Stimulated activated CD8-positive, alpha-beta memory T cell treated with anti-CD3 and anti-CD28 coated beads, Interleukin-15, amount 100 ng/mL, for 4 hours (primary cell): ENCODE results near the gene MICAL3.
A peak's percentile ranks its signal among the peaks of the same experiment; 100 is the strongest.

Experiments used
- DNase-seq, 2 donors: peaks; one replicate each; pipeline ENCODE4 v3.0.0-alpha.2; 2020; ENCODE audit warnings: low read depth in 2 of 2

MICAL3 gene

DNA sequence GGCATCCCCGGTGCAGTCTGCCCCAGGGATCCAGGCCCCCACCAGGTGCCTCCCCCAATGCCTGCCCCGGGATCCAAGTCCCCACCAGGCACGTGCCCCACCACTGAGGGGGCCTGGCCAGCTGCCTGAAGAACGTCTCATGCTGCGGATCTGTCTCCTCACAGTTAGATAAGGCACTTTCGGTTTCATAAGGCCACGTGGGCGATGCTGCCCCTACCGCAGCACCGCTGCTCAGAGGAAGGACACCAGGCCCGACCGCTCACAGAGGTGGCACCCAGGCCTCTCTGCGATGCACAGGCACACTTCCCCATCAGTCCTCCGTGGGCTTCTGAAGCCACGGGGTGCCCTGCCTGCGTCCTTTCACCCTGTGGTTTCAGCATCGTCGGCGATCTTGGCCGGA is 182.0 kb downstream of the MICAL3 start:
- DNase-seq = peak; percentile 10 to 21

DNA sequence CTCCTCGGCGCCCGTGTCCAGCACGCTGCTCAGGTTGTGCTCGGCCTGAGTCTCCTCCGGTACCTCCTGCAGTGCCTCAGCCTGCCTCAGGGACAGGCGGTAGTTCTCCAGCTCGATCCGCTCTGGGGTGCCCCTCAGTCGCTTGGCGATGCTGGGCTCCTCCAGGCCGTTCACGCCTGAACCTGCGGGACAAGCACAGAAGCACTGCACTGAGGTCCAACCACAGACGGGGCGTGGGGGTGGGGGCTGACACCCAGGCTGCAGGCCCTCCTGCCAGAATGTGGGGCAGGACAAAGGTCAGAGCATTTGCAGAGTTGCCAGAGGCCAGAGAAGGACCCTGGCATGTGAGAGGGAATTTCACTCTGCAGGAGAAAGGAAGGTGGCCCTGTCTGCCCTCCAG is 182.5 kb downstream of the MICAL3 start:
- DNase-seq = no peak

DNA sequence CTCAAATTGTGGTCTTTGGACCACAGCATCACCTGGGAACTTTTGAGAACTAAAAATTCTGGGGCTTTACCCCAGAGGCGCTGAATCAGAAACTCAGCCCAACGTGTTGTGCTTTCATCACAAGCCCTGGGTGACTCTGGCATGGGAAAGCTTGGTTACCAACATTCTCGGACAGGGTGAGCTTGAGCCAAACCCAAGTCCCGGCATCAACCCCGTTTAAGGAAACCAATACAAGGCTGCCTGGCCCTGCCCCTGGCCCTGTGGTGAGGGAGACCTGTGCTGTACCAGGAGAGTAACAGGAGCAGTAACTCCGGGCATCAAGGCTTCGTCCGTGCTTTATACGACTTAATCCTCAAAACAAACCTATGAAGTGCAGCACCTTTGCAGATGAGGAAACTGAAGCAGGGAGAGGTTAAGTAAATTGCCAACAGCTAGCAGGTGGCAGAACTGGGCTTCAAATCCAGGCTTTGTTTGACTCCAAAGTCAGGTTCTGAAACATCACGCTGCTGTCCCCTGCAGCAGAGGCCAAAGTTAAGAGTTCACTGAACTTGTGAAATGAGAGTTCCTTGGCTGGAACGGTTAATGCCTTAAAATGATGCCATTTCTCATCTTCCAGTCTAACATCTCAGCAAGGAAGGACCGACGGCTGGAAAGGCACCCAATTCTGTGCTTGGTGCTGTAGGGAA is 186.0 kb downstream of the MICAL3 start:
- no peak for DNase-seq

- DNase-seq = no peak
Observed at GRCh38 chr22:17836992-17837742, 187.2 kb downstream of the MICAL3 start.

- no peak for DNase-seq
Observed at GRCh38 chr22:17835256-17835655, 189.1 kb downstream of the MICAL3 start.

DNA sequence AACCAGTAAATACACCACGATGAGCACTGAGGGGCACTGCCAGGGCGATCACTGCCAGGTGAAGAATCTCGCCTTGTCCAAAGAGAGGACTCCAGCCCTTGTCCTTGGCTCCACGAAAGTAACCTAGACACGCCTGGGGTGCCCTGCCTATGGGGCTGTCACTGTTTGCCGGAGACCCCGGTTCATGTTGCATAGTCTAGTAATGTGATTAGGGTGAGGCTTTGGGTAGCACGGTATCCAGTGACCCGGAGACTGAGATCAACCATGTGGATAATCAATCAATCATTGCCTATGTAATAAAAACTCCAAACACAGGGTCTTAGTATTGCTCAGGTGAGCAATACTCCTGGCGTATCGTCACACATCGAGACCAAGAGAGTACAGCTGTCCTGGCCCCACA is 190.9 kb downstream of the MICAL3 start:
- no peak for DNase-seq

DNA sequence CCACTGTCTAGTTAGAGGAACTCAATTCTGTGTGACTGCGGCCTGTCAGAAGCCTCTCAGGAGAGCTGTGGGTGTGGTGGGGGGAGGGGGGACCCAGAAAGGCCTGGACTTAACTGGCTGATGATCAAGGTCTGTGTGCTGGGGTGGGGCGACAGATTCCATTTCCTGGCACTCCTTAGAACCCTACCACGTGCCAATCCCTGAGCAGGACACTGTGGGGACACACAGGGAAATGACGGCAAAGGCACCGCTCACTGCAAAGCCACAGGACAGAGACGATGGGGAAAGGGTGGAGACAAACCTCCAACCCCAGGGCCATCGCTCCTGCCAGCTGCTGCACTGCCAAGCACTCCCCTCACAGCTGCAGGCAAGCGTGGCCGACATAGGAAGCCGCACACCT is 191.7 kb downstream of the MICAL3 start:
- no peak for DNase-seq

GRCh38 chr22:17831501-17832251 is 192.7 kb downstream of the MICAL3 start:
- DNase-seq = no peak

DNA sequence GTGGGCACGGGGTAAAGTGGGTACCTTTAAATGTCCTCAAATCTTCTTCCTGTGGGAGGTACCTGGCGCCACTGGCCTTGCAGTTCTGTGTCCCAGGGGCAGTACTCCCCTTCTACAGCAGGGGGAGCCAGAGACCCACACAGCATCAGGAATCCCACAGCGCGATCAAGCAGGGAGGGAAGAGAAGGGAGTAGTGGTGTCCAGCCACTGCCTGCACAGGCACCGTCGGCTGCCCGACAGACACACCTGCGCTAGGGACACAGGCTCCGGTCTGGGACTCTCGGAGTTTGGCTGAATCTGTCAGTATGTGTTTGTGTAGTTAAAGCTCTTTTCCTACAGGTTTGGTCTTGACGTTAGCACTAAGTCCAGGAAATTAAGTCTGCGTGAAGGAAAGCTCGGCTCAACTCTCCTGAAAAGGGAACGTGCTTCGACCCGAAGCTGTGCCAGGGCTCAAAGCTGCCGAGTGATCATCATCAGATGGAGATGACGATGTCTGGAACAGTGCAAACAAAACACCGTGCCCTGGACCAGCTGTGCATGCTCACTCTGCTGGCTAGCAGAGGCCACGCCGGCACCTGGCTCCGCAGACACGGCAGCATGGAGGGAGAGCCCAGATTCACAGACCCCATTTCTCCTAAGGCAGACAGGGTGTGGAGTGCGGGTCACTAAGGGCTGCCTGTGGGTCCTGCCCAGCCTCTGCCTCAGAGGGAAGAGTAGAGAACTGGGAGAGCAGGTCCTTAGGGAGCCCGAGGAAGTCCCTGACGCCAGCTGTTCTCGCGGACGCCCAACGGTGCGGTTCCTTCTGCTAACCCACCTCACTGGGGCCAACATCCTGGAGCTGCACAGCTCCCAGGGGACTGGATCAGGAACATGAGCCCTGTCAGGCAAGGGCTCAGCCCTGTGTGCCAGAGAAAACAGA is 194.1 kb downstream of the MICAL3 start:
- DNase-seq = peak; percentile 35 to 56

DNA sequence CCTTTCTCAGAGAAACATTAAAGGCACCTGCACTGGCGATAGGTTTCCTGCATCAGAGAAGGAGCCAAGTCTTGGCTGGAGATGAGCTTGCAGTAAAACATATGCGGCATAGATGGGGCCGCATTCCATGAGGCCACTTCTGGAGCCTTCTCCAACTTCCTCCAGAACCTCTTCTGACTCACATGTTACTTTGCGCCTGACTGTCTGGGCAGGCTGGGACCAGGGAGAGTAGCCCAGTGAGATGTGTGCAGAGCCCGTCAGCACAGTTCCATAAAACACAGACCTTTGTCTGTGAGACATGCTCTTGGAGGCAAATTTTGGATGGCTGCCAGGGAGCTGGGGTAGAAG is 194.7 kb downstream of the MICAL3 start:
- DNase-seq = no peak

- DNase-seq = no peak
Observed at GRCh38 chr22:17828502-17829080, 195.8 kb downstream of the MICAL3 start.

- no peak for DNase-seq
Observed at GRCh38 chr22:17827466-17827865, 196.9 kb downstream of the MICAL3 start.

DNA sequence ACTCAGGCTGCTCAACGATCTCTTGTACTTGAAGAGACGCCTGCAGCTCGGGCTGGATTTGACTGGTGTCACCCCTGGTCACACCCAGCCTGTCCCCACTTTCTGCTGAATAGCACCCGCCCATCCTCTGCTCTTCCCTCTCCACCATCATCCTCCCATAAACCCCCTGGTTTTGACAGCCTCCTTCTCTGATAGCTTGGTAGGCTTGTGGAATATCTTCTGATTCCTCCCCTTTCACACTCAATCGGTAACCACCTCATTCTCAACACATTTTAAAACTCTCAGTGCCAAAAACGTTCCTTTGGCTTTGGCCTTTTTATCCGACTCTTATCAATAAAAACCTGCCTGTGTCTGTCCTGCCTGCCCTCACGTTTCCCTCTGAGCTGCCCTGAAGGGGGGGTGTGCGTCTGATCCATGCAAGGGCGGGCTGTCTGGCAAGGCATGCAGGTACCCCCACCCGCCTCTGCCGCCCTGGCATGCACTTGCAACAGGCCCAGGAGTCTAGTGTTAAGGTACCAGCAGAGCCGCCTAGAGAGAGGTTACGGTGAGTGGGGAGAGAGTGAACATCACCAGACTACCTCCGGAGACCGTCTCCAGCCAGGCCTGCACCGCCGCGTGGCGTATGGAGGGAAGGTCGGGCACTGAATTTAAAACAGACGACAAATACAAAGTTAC is 198.3 kb downstream of the MICAL3 start:
- no peak for DNase-seq

DNA sequence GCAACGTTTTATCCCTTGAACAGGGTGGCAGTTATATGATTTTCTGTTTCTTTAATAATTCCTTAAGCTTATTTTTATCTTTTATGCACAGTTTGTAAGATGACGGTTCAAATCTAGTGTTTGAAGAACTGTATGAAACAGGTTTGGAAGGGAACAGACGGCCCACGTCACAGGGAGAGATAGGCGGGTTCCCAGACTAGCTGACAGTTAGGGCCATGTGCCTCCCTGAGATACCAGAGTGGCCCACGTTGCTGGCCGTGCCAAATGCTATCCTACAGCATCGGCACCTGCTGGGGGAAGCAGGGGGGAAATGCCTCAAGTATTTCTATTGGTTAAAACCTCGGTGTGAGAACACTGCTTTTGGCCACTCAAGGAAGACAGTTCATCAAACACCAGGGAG is 199.9 kb downstream of the MICAL3 start:
- DNase-seq = no peak

DNA sequence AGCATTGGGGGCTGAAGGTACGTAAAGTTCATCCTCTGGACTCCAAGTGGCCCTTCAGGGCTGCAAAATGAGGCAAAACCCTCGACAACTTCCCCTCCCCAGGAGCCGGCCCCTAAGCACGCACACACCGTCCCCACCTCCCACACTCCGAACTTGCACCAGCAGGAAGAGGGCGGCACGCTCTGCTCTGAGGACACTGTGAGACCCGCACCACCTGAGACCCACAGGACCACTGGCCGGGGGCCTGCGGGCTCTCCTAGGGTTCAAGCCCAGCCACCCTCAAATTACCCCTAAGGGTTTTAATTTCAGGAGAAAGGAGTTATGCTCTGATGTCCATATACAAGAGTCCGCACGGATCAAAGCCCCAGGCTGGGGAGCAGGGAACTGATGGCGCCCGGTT is 200.4 kb downstream of the MICAL3 start:
- no peak for DNase-seq

- DNase-seq = no peak
Observed at GRCh38 chr22:17823226-17823625, 201.1 kb downstream of the MICAL3 start.

DNA sequence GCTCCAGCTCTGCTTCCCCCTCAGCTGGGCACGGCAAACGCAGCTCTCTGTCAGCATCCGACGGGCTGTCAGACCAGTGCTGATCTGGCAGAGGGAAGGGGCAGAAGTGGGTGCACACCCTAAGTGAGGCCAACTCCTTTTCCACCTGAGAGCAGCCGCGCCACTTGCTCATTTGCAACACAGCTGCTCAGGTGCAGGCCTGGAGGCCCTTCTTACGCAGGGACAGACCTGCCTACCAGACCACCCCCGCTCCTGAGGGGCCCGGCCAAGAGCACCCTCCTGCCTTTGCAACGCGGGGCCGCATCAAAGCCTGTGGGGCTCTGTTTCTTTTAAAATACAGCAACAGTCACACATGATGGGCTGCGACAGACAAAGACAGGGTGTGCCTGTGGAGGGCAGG is 202.3 kb downstream of the MICAL3 start:
- no peak for DNase-seq

DNA sequence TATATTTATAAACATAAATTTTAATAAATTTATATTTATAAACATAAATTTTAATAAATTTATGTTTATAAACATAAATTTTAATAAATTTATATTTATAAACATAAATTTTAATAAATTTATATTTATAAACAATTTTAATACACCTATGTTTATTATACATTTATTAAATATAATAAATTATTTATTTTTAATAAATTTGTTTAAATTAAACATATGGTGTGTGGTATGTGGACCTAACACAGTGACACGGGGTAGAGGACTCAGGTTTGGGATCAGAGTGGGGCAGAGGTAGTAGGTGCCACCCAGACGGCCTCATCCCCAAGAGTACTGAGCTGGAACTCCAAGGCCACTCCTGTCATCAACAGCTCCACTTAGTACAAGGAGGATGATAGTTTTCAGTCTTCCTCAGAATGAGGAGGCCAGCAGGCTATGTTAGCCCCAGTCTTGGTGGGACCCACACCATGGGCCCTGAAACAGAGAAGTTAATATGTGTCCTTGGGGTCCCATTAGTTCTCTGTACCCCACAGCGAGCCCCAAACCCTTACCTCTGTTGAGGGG is 203.4 kb downstream of the MICAL3 start:
- no peak for DNase-seq

GRCh38 chr22:17818649-17819048 is 205.7 kb downstream of the MICAL3 start:
- no peak for DNase-seq

GRCh38 chr22:17818180-17818579 is 206.2 kb downstream of the MICAL3 start:
- DNase-seq = no peak
